ENCODE measurements around the gene TEF. TPM values are rescaled to one million over a fixed set of nuclear protein-coding genes. Genes with fewer than 3 reads are reported as not detected.

Gene TEF
- total RNA-seq, 4 donors from 2014 or later, result 15.9 to 41.1 (median 22.9) TPM

- Histone ChIP-seq H3K9me3 (no peaks in the 10 kb centered on the region), H3K4me1 (peaks cover 25% of the 10 kb centered on the region in 2 donors), H3K4me3 (replicated peaks in 1 of 3) (peak overlapping the region in 2 of 3 donors; percentile 83 to 88), H3K27me3 (no peaks in the 10 kb centered on the region), H3K27ac (peak overlapping the region; percentile 97 to 100 (median 98)), H3K36me3 (peaks cover 0 to 4% of the 10 kb centered on the region in 2 donors)
- intact Hi-C loops (cut with DNase I), result no loop called here
- 19 to 22% methylated on average over 11 to 19 of the region's 19 CpGs for WGBS, 2 donors
- DNase-seq, result no peak
- no peak for TF ChIP-seq POLR2A (IDR thresholded peaks at IDR 0.05)
- no peak for TF ChIP-seq CTCF (IDR thresholded peaks at IDR 0.05)
Measured at GRCh38 chr22:41382610-41383009, 868 bp downstream of the TEF start.

- Histone ChIP-seq H3K27ac (peak overlapping the region; percentile 97 to 100 (median 98)), H3K4me3 (replicated peaks in 1 of 3) (no peak overlapping the region), H3K9me3 (no peaks in the 10 kb centered on the region), H3K4me1 (peaks cover 25% of the 10 kb centered on the region in 2 donors), H3K36me3 (peaks cover 0 to 6% of the 10 kb centered on the region in 2 donors), H3K27me3 (no peaks in the 10 kb centered on the region)
- 73 to 78% methylated on average over 5 of the region's 5 CpGs for WGBS, 2 donors
- no peak for DNase-seq
- intact Hi-C loops (cut with DNase I), result no loop called here
- TF ChIP-seq POLR2A (IDR thresholded peaks at IDR 0.05), result no peak
- no peak for TF ChIP-seq CTCF (IDR thresholded peaks at IDR 0.05)
Measured at GRCh38 chr22:41383085-41383484, 1.3 kb downstream of the TEF start.

DNA sequence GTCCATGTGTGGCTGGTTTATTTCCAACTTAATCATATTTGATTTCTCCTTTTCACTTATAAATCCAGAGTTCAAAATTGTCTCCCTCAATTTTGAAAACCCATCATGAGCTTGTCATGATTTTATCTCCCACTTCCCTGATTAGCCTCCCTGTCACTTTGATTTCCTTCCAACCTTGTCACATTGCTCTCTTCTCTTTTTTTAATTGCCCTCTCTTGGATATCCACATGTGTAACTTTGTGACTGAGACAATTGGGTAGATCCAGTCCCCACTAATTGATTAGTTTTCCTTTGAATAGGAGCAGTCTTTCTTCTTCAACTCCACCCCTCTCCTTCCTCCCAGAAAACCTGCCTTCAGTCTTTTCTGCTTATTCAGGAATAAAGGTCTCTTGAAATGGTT is 2.4 kb downstream of the TEF start:
- no peak for DNase-seq
- TF ChIP-seq POLR2A (IDR thresholded peaks at IDR 0.05) (no peak), CTCF (IDR thresholded peaks at IDR 0.05) (no peak)
- Histone ChIP-seq H3K36me3 (peaks cover 0 to 8% of the 10 kb centered on the region in 2 donors), H3K4me1 (peaks cover 25% of the 10 kb centered on the region in 2 donors), H3K9me3 (no peaks in the 10 kb centered on the region), H3K27me3 (no peaks in the 10 kb centered on the region), H3K27ac (peak overlapping the region in 1 of 3 donors; percentile 97), H3K4me3 (replicated peaks in 1 of 3) (no peak overlapping the region)
- intact Hi-C loops (cut with DNase I), result no loop called here

DNA sequence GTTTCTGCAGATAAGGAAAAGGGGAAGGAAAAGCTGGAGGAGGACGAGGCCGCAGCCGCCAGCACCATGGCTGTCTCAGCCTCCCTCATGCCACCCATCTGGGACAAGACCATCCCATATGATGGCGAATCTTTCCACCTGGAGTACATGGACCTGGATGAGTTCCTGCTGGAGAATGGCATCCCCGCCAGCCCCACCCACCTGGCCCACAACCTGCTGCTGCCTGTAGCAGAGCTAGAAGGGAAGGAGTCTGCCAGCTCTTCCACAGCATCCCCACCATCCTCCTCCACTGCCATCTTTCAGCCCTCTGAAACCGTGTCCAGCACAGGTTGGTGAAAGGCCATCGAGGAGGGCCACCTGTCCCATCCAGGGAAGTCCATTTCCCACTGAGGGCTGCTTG is 5.6 kb downstream of the TEF start:
- Histone ChIP-seq H3K27ac (no peak overlapping the region), H3K4me1 (peaks cover 15 to 17% of the 10 kb centered on the region in 2 donors), H3K4me3 (replicated peaks in 1 of 3) (no peak overlapping the region), H3K27me3 (no peaks in the 10 kb centered on the region), H3K9me3 (no peaks in the 10 kb centered on the region), H3K36me3 (peaks cover 11 to 14% of the 10 kb centered on the region in 2 donors)
- DNase-seq, result no peak
- TF ChIP-seq CTCF (IDR thresholded peaks at IDR 0.05) (no peak), POLR2A (IDR thresholded peaks at IDR 0.05) (no peak)
- WGBS, 2 donors, result 83 to 92% methylated on average over 4 to 5 of the region's 7 CpGs
- intact Hi-C loops (cut with DNase I), result no loop called here

- DNase-seq, result no peak
- no peak for TF ChIP-seq POLR2A (IDR thresholded peaks at IDR 0.05)
- no peak for TF ChIP-seq CTCF (IDR thresholded peaks at IDR 0.05)
- 94 to 95% methylated on average over 7 to 11 of the region's 11 CpGs for WGBS, 2 donors
- H3K4me3 ChIP-seq (replicated peaks in 1 of 3), result no peak overlapping the region
- peak overlapping the region; percentile 51 to 63 (median 63) for H3K27ac ChIP-seq
- H3K27me3 ChIP-seq, result no peaks in the 10 kb centered on the region
- H3K36me3 ChIP-seq, result peaks cover 43 to 51% of the 10 kb centered on the region in 2 donors
- intact Hi-C loops (cut with DNase I), result loop anchor here (10.0 kb wide), 1 partner anchor 201 kb away; no protein-coding TSS in a partner anchor
- H3K9me3 ChIP-seq, result no peaks in the 10 kb centered on the region
- H3K4me1 ChIP-seq, result peaks cover 0 to 4% of the 10 kb centered on the region in 2 donors
Measured at GRCh38 chr22:41394012-41394356, 12.2 kb downstream of the TEF start.

All from thyroid gland (tissue), 4 donors.